PC-3 (cell line): Measurements from ENCODE around the gene PRXL2A. TPM values are rescaled to one million over a fixed set of nuclear protein-coding genes. Genes with fewer than 3 reads are reported as not detected.

ENCODE experiments used
- ATAC-seq: fragments of 200-7000 bp; cut with Tn5 transposase; 2 replicates; pipeline ENCODE4 v1.9.1; 2020; ENCODE audit warnings: mild to moderate bottlenecking, moderate library complexity
- BruUV-seq: library from RNA; stranded (reverse); fragments of 400-500 nt; replicated peaks from 2 replicates; lab custom pipeline; 2021; lab: Mats Ljungman, UMichigan
- CTCF ChIA-PET: fragments of 300-600 bp; sonication (Branson Sonifier 250); formaldehyde crosslinking; loops from one replicate; lab custom pipeline; 2022; ENCODE audit warnings: antibody characterized with exemption; lab: Charles Lee
- POLR2A ChIA-PET: fragments of 300-600 bp; sonication (Branson Sonifier 250); formaldehyde crosslinking; loops from one replicate; lab custom pipeline; 2022; ENCODE audit warnings: antibody characterized with exemption; ENCODE audit not compliant: unreplicated experiment; lab: Charles Lee
- DNase-seq: peaks from one replicate; pipeline ENCODE4 v3.0.0-alpha.2; 2015
- H2AFZ ChIP-seq: fragments of 300-600 bp; sonication (generic); 2 replicates; pipeline ENCODE4 v1.6.0; 2016; ENCODE audit warnings: antibody characterized with exemption, low read length
- H3F3A ChIP-seq: fragments of 300-600 bp; sonication (generic); one replicate; pipeline ENCODE4 v1.6.0; 2017; ENCODE audit warnings: antibody characterized with exemption, low read length, control low read depth, mild to moderate bottlenecking; ENCODE audit not compliant: unreplicated experiment
- H3K27ac ChIP-seq: fragments of 300-600 bp; sonication (generic); 2 replicates; pipeline ENCODE4 v1.5.1; 2016; ENCODE audit warnings: mild to moderate bottlenecking, low read length
- H3K27me3 ChIP-seq: fragments of 300-600 bp; sonication (generic); 2 replicates; pipeline ENCODE4 v1.6.1; 2016; ENCODE audit warnings: low read length, mixed read lengths
- H3K36me3 ChIP-seq: fragments of 300-600 bp; sonication (generic); 2 replicates; pipeline ENCODE4 v1.6.1; 2016; ENCODE audit warnings: low read depth, mixed run types, low read length, mixed read lengths
- H3K4me1 ChIP-seq: fragments of 300-600 bp; sonication (generic); 2 replicates; pipeline ENCODE4 v1.5.1; 2016; ENCODE audit warnings: low read length; ENCODE audit not compliant: insufficient read depth
- H3K4me2 ChIP-seq: fragments of 300-600 bp; sonication (generic); 2 replicates; pipeline ENCODE4 v1.6.0; 2016; ENCODE audit warnings: low read length
- H3K4me3 ChIP-seq: fragments of 300-600 bp; sonication (generic); 2 replicates; pipeline ENCODE4 v1.5.1; 2016; ENCODE audit warnings: mild to moderate bottlenecking, low read length, mixed read lengths
- H3K79me2 ChIP-seq: fragments of 300-600 bp; sonication (generic); 2 replicates; pipeline ENCODE4 v1.6.1; 2017; ENCODE audit warnings: low read length, mixed read lengths
- H3K9ac ChIP-seq: fragments of 300-600 bp; sonication (generic); 2 replicates; pipeline ENCODE4 v1.6.0; 2016; ENCODE audit warnings: mild to moderate bottlenecking, low read length
- H3K9me2 ChIP-seq: fragments of 300-600 bp; sonication (generic); replicated peaks from 2 replicates; pipeline ENCODE4 v1.6.1; 2016; ENCODE audit warnings: mixed run types, low read length, mixed read lengths
- H3K9me3 ChIP-seq: fragments of 300-600 bp; sonication (generic); 2 replicates; pipeline ENCODE4 v1.6.1; 2016; ENCODE audit warnings: low read length, mixed read lengths
- H4K20me1 ChIP-seq: fragments of 300-600 bp; sonication (generic); 2 replicates; pipeline ENCODE4 v1.6.1; 2016; ENCODE audit warnings: low read length, mixed read lengths
- EZH2 ChIP-seq: fragments of 300-600 bp; sonication (generic); IDR thresholded peaks from one replicate; pipeline ENCODE4 v1.6.1; 2017; ENCODE audit warnings: antibody characterized with exemption, mild to moderate bottlenecking, low read length; ENCODE audit not compliant: unreplicated experiment
- EZH2phosphoT487 ChIP-seq: fragments of 300-600 bp; sonication (generic); IDR thresholded peaks from 2 replicates; pipeline ENCODE4 v1.6.1; 2018; ENCODE audit warnings: mild to moderate bottlenecking, antibody characterized with exemption, low read length, borderline replicate concordance
- intact Hi-C: fragments of 100-400 bp; cut with micrococcal nuclease; formaldehyde crosslinking; loops from 2 replicates; pipeline ENCODE4 v1.9.0; 2023
- total RNA-seq: library from RNA; depleted of rRNA; stranded (reverse); fragments of >200 nt; gene quantifications from 2 replicates; pipeline ENCODE4 v1.2.3, GENCODE V29; 2014
- TF ChIP-seq, protein P1 (sequence below): fragments of 300-600 bp; sonication (generic); conservative IDR thresholded peaks from 2 replicates; pipeline ENCODE4 v1.5.1; 2017; ENCODE audit warnings: antibody characterized with exemption, low read depth, mild to moderate bottlenecking, low read length

The PRXL2A gene
- total RNA-seq, 1 experiment from 2014 or later, result not detected

GRCh38 chr10:80471715-80472233, 63.4 kb downstream of the PRXL2A start:
- H3K9me2 ChIP-seq, result no peaks in the 10 kb centered on the region
- H3K27me3 ChIP-seq, result no peaks in the 10 kb centered on the region
- H3K36me3 ChIP-seq, result no peaks in the 10 kb centered on the region
- TF ChIP-seq EZH2 (no peak), EZH2phosphoT487 (no peak)
- DNase-seq (no peak), ATAC-seq (no peak)
- no peaks in the 10 kb centered on the region for H3K4me1 ChIP-seq
- H3K4me2 ChIP-seq, result no peak overlapping the region
- no peak overlapping the region for H3K27ac ChIP-seq
- intact Hi-C loops, result no loop called here
- ChIA-PET CTCF (no interaction called here), POLR2A (no interaction called here)
- BruUV-seq, result no TSS peak
- H3K9ac ChIP-seq, result no peak overlapping the region
- H2AFZ ChIP-seq, result no peak overlapping the region
- no peaks in the 10 kb centered on the region for H3K9me3 ChIP-seq
- H3K79me2 ChIP-seq, result no peaks in the 10 kb centered on the region
- no peak overlapping the region for H3K4me3 ChIP-seq
- H3F3A ChIP-seq, result no peaks in the 10 kb centered on the region
- no peaks in the 10 kb centered on the region for H4K20me1 ChIP-seq

- Histone ChIP-seq H2AFZ (no peak overlapping the region), H3K79me2 (no peaks in the 10 kb centered on the region), H3K4me2 (no peak overlapping the region), H3K9ac (no peak overlapping the region), H3K4me1 (no peaks in the 10 kb centered on the region), H3K9me2 (no peaks in the 10 kb centered on the region), H3K27ac (no peak overlapping the region), H3K4me3 (no peak overlapping the region), H3K9me3 (no peaks in the 10 kb centered on the region), H4K20me1 (no peaks in the 10 kb centered on the region), H3K27me3 (no peaks in the 10 kb centered on the region), H3F3A (no peaks in the 10 kb centered on the region), H3K36me3 (no peaks in the 10 kb centered on the region)
- DNase-seq (no peak), ATAC-seq (no peak)
- intact Hi-C loops, result no loop called here
- TF ChIP-seq EZH2phosphoT487 (no peak), EZH2 (no peak)
- TF ChIP-seq, protein P1, sequence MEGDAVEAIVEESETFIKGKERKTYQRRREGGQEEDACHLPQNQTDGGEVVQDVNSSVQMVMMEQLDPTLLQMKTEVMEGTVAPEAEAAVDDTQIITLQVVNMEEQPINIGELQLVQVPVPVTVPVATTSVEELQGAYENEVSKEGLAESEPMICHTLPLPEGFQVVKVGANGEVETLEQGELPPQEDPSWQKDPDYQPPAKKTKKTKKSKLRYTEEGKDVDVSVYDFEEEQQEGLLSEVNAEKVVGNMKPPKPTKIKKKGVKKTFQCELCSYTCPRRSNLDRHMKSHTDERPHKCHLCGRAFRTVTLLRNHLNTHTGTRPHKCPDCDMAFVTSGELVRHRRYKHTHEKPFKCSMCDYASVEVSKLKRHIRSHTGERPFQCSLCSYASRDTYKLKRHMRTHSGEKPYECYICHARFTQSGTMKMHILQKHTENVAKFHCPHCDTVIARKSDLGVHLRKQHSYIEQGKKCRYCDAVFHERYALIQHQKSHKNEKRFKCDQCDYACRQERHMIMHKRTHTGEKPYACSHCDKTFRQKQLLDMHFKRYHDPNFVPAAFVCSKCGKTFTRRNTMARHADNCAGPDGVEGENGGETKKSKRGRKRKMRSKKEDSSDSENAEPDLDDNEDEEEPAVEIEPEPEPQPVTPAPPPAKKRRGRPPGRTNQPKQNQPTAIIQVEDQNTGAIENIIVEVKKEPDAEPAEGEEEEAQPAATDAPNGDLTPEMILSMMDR, result no peak
- CTCF ChIA-PET, result no interaction called here
- POLR2A ChIA-PET, result no interaction called here
- no TSS peak for BruUV-seq
Observed at GRCh38 chr10:80472234-80473095, 64.1 kb downstream of the PRXL2A start.

DNA sequence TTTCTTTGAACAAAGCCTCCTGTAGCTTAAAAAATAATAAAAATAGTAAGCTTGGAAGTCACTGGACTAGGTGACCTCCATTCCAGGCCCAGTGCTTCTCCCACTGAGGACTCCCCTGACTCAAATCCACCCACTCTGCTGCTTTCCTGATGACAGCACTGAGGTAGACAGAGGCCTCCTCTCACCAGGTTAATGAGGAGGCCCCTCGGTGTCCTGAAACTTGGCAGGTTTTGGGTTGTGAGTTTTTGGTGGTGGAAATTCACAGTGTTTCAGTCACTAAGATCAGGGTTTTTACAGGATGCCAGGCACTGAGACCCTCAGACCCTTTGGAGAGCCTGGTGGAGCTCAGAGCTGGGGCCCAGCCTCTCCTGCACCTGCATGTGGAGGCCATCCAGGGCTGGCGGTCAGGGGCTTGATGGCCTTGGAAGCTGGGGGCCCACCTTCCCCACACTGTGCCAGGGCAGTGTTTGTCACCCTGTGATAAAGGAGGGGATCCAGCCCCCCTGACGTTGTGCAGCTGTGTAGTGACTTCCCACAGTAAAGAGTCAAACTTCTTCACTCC, 64.8 kb downstream of the PRXL2A start:
- POLR2A ChIA-PET, result no interaction called here
- intact Hi-C loops, result no loop called here
- no peak overlapping the region for H2AFZ ChIP-seq
- no peaks in the 10 kb centered on the region for H3K36me3 ChIP-seq
- ATAC-seq (no peak), DNase-seq (no peak)
- H3K4me3 ChIP-seq, result no peak overlapping the region
- no peaks in the 10 kb centered on the region for H3K9me2 ChIP-seq
- TF ChIP-seq EZH2, result no peak
- TF ChIP-seq, protein P1, result no peak
- no peak for TF ChIP-seq EZH2phosphoT487
- H3K4me1 ChIP-seq, result no peaks in the 10 kb centered on the region
- BruUV-seq, result no TSS peak
- H3K9me3 ChIP-seq, result no peaks in the 10 kb centered on the region
- H3K79me2 ChIP-seq, result no peaks in the 10 kb centered on the region
- H3K27ac ChIP-seq, result no peak overlapping the region
- H3K4me2 ChIP-seq, result no peak overlapping the region
- H3K9ac ChIP-seq, result no peak overlapping the region
- H3F3A ChIP-seq, result no peaks in the 10 kb centered on the region
- CTCF ChIA-PET, result no interaction called here
- H4K20me1 ChIP-seq, result no peaks in the 10 kb centered on the region
- no peaks in the 10 kb centered on the region for H3K27me3 ChIP-seq
